Fibroblast of skin of right quadriceps (primary cell): Measurements from ENCODE around the gene SEC22A.
A peak's percentile ranks its signal among the peaks of the same experiment; 100 is the strongest.
"Not testable (repeated sequence)": the region's sequence is repeated elsewhere in the genome, so short reads cannot be mapped to it uniquely, and the experiment has no call there.

Experiments used
- DNase-seq: peaks from one replicate; pipeline ENCODE4 v3.0.0-alpha.2; 2013

SEC22A gene

GRCh38 chr3:123186695-123187094 lies 15.0 kb upstream of the SEC22A start:
- DNase-seq, result no peak

- peak; percentile 17 for DNase-seq
Observed at GRCh38 chr3:123188058-123188457, 13.7 kb upstream of the SEC22A start.

- DNase-seq, result no peak
Observed at GRCh38 chr3:123193448-123194101, 8.2 kb upstream of the SEC22A start.

GRCh38 chr3:123194552-123194951 lies 7.2 kb upstream of the SEC22A start:
- DNase-seq, result peak; percentile 6

- DNase-seq, result no peak
Observed at GRCh38 chr3:123198372-123198771, 3.4 kb upstream of the SEC22A start.

GRCh38 chr3:123201223-123201556 lies 553 bp upstream of the SEC22A start:
- no peak for DNase-seq

GRCh38 chr3:123202451-123202850 lies 708 bp downstream of the SEC22A start:
- peak; percentile 3 for DNase-seq

GRCh38 chr3:123218990-123219389 lies 17.2 kb downstream of the SEC22A start:
- DNase-seq, result no peak

GRCh38 chr3:123221369-123221768 lies 19.6 kb downstream of the SEC22A start:
- DNase-seq, result not testable (repeated sequence)

GRCh38 chr3:123225016-123225415 lies 23.3 kb downstream of the SEC22A start:
- DNase-seq, result no peak

- no peak for DNase-seq
Observed at GRCh38 chr3:123226549-123226948, 24.8 kb downstream of the SEC22A start.

- no peak for DNase-seq
Observed at GRCh38 chr3:123229145-123229544, 27.4 kb downstream of the SEC22A start.

GRCh38 chr3:123236902-123237301 lies 35.2 kb downstream of the SEC22A start:
- no peak for DNase-seq

GRCh38 chr3:123239186-123239585 lies 37.4 kb downstream of the SEC22A start:
- DNase-seq, result not testable (repeated sequence)

GRCh38 chr3:123239756-123240155 lies 38.0 kb downstream of the SEC22A start:
- DNase-seq, result no peak

GRCh38 chr3:123244128-123244527 lies 42.4 kb downstream of the SEC22A start:
- DNase-seq, result no peak

- no peak for DNase-seq
Observed at GRCh38 chr3:123246866-123247265, 45.1 kb downstream of the SEC22A start.

- DNase-seq, result no peak
Observed at GRCh38 chr3:123256256-123256655, 54.5 kb downstream of the SEC22A start.

GRCh38 chr3:123258359-123258758 lies 56.6 kb downstream of the SEC22A start:
- no peak for DNase-seq

- DNase-seq, result peak; percentile 56
Observed at GRCh38 chr3:123258811-123259420, 57.2 kb downstream of the SEC22A start.

GRCh38 chr3:123261666-123262065 lies 59.9 kb downstream of the SEC22A start:
- DNase-seq, result no peak

- no peak for DNase-seq
Observed at GRCh38 chr3:123262226-123262625, 60.5 kb downstream of the SEC22A start.

GRCh38 chr3:123262868-123263267 lies 61.1 kb downstream of the SEC22A start:
- DNase-seq, result no peak

GRCh38 chr3:123263941-123264340 lies 62.2 kb downstream of the SEC22A start:
- no peak for DNase-seq

GRCh38 chr3:123267821-123268220 lies 66.1 kb downstream of the SEC22A start:
- DNase-seq, result no peak
